C4-2B (cell line): ENCODE results near the gene MOB3B.

Experiments
- H3K27ac ChIP-seq: fragments of 450-650 bp; 2 replicates; pipeline ENCODE4 v1.5.1; 2017
- CTCF ChIP-seq: fragments of 450-650 bp; conservative IDR thresholded peaks from 2 replicates; pipeline ENCODE4 v1.5.1; 2017; ENCODE audit warnings: mild to moderate bottlenecking
- ZFX ChIP-seq: fragments of 450-650 bp; IDR thresholded peaks from 2 replicates; pipeline ENCODE4 v1.6.1; 2017

The MOB3B gene

DNA sequence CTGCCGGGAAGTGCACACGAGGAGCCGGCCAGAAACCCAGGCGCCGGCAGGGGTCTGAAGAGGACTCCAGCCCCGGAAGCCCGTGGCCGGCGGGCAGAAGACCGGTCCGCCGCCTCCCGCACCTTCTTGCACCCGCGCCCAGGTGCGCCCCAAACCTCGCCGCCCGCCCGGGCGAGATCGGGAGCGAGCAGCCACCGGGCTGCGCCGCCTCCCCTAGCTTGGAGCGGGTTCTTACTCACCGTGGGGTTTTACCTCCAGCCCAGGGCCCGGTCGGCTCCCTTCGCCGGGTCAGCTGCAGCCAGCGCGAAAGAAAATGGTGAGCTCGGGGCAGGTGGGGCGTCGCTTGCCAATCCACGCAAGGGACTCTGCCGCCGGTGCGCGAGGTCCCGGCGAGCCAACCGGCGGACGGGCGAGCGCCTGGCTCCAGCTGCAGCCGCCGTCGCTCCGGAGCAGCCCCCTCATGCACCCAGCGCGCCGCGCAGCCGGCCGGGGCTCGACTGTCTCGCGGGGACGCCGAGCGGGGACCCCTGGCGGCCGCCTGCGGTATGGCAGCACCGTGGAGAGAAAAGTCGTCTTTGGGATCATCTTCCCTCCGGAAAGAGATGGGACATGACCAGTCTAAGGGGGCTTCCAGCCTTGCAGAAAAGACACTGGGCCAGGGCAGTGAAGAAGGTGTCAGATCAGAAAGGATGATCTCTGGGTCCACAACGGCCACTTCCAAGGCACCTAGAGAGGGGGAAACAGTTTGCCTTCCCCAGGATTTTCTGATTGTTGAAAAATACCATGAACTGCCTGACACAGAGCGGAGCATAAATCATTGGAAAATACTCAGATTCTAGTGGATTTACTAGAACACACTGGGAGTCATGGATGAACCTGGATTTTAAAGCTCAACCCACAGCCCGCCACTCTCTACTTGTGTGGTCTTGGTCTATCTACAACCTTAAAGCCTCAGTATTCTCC is at the start of gene MOB3B:
Gene MOB3B, minus strand, starts transcription at position 499 of the 963 bp plus-strand sequence. CDS start 74,264 bp downstream, outside the sequence.
- no peak within 1 kb of the TSS for H3K27ac ChIP-seq
- TF ChIP-seq CTCF, result peak; percentile 95
- TF ChIP-seq ZFX, result no peak

- H3K27ac ChIP-seq, result peak overlapping the region; percentile 72
- TF ChIP-seq ZFX (no peak), CTCF (no peak)
Measured at GRCh38 chr9:27573634-27574590, 44.3 kb upstream of the MOB3B start.

DNA sequence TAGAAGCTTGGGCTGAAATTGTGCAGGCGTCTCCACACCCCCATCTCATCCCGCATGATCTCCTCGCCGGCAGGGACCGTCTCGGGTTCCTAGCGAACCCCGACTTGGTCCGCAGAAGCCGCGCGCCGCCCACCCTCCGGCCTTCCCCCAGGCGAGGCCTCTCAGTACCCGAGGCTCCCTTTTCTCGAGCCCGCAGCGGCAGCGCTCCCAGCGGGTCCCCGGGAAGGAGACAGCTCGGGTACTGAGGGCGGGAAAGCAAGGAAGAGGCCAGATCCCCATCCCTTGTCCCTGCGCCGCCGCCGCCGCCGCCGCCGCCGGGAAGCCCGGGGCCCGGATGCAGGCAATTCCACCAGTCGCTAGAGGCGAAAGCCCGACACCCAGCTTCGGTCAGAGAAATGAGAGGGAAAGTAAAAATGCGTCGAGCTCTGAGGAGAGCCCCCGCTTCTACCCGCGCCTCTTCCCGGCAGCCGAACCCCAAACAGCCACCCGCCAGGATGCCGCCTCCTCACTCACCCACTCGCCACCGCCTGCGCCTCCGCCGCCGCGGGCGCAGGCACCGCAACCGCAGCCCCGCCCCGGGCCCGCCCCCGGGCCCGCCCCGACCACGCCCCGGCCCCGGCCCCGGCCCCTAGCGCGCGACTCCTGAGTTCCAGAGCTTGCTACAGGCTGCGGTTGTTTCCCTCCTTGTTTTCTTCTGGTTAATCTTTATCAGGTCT is 43.5 kb upstream of the MOB3B start, which contains the start of gene C9orf72:
Gene C9orf72, minus strand, starts transcription at position 564 of the 716 bp plus-strand sequence. CDS start 6,361 bp downstream, outside the sequence.
- H3K27ac ChIP-seq, result peak within 1 kb of the TSS; percentile 72
- TF ChIP-seq ZFX (peak; percentile 60), CTCF (no peak)

DNA sequence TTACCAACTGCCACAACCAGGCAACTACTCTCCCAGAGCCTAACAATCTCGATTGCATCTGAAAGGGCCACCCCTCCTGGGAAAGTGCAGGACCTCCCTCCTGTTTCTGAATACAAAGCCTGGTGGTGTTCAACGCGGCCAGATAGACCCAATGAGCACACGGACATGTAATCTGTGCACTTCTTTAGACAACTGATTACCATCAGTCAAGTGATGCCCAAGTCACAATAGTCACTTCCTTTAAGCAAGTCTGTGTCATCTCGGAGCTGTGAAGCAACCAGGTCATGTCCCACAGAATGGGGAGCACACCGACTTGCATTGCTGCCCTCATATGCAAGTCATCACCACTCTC is 42.9 kb upstream of the MOB3B start:
- H3K27ac ChIP-seq, result peak overlapping the region; percentile 72
- TF ChIP-seq ZFX (no peak), CTCF (no peak)

DNA sequence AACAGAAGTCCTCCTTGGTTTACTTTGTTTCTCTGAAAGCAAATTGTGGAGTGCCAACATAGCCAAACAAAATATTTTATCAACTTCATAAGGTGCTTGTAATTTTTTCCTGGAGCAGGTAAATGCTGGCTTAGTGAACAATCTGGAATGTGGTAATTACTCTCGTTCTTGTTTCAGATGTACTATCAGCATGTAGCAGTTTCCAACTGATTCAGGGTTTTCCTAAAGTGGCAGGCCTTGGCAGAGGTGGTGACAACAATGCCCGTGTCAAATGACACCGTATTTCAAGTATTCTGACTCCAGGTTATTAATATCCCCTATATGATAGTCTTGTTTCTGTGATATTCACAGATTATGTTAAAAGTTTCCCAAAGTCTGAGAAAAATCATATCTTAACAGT is 42.4 kb upstream of the MOB3B start:
- H3K27ac ChIP-seq, result no peak overlapping the region

GRCh38 chr9:27571011-27571410 is 41.4 kb upstream of the MOB3B start:
- H3K27ac ChIP-seq, result no peak overlapping the region
- TF ChIP-seq CTCF (no peak), ZFX (no peak)

More for the DNA sequence above, 42.4 kb upstream of the MOB3B start:
- TF ChIP-seq ZFX (no peak), CTCF (no peak)
